OCI-LY3 (cell line): Measurements from ENCODE around the gene KDM7A.

Source experiments
- CTCF ChIP-seq: fragments of 200-600, 300-600 bp; sonication (generic); IDR thresholded peaks from 2 replicates; pipeline ENCODE4 v1.5.1; 2014; ENCODE audit warnings: antibody characterized with exemption, low read length, low read depth
- EZH2phosphoT487 ChIP-seq: fragments of 200-600 bp; shearing (Covaris generic); IDR thresholded peaks from 2 replicates; pipeline ENCODE4 v1.6.1; 2018; ENCODE audit warnings: antibody characterized with exemption, mixed run types, low read depth

- TF ChIP-seq EZH2phosphoT487 (no peak), CTCF (no peak)
Observed at GRCh38 chr7:140196361-140197217, 19.8 kb upstream of the KDM7A start.
